Body of pancreas (tissue), 4 donors: ENCODE data around the gene EPN1. TPM values are rescaled to one million over a fixed set of nuclear protein-coding genes. Genes with fewer than 3 reads are reported as not detected.

Experiments used
- ATAC-seq: fragments of 150-250 bp; one replicate; pipeline ENCODE4 v1.9.1; 2016
- DNase-seq, 4 donors: peaks; one replicate each; pipeline ENCODE4 v3.0.0-alpha.2; 2019
- H3K27ac ChIP-seq, 4 donors: fragments of 200-600 bp; sonication (generic); 1 replicate in 3 of 4; 2 replicates in 1 of 4; pipeline versions ENCODE4 v1.5.1 to v1.6.1; 2016 to 2019; ENCODE audit warnings: mild to moderate bottlenecking in 1 of 4, mixed read lengths in 1 of 4, moderate library complexity in 1 of 4
- H3K27me3 ChIP-seq, 2 donors: fragments of 200-600 bp; sonication (generic); one replicate each; pipeline ENCODE4 v1.6.0; 2016; ENCODE audit warnings: mild to moderate bottlenecking in 1 of 2
- H3K36me3 ChIP-seq, 2 donors: fragments of 200-600 bp; sonication (generic); replicated peaks in 1 of 2; 2 replicates each; pipeline ENCODE4 v1.5.1; 2016; ENCODE audit warnings: low read depth in 2 of 2; ENCODE audit not compliant: insufficient read depth in 1 of 2
- H3K4me1 ChIP-seq: fragments of 200-600 bp; sonication (generic); one replicate; pipeline ENCODE4 v1.6.0; 2016
- H3K4me3 ChIP-seq, 2 donors: fragments of 200-600 bp; sonication (generic); 1 replicate in 1 of 2; 2 replicates in 1 of 2; pipeline ENCODE4 v1.5.1; 2016 to 2019
- H3K9me3 ChIP-seq, 3 donors: fragments of 200-600 bp; sonication (generic); 1 replicate in 2 of 3; 2 replicates in 1 of 3; pipeline ENCODE4 v1.5.1; 2016
- POLR2A ChIP-seq, 3 donors: fragments of 450-650 bp; IDR thresholded peaks; one replicate each; pipeline ENCODE4 v1.6.1; 2016; ENCODE audit warnings: antibody characterized with exemption in 3 of 3, mild to moderate bottlenecking in 2 of 3
- WGBS, 2 donors: methylation state at CpG; one replicate each; pipeline ENCODE4 v1.1.5; 2017; 5-methylcytosine and 5-hydroxymethylcytosine counted together
- intact Hi-C: fragments of 100-400 bp; cut with DNase I; formaldehyde crosslinking; loops from one replicate; pipeline ENCODE4 v1.15.1; 2023
- total RNA-seq, 2 donors: library from RNA; depleted of rRNA; stranded (reverse); fragments of >200 nt; gene quantifications; one replicate each; pipeline ENCODE4 v1.1.0, GENCODE V29; 2016
- TF ChIP-seq, protein P1 (sequence below), 7 experiments: fragments of 450-650 bp in 4 of 7; fragments of 200-600 bp in 3 of 7; sonication (generic) in 3 of 7; IDR thresholded peaks; one replicate each; pipeline ENCODE4 v1.5.1; 2016 to 2019; ENCODE audit warnings: antibody characterized with exemption in 7 of 7

Gene EPN1
- total RNA-seq, 2 donors from 2014 or later = 52.1 to 52.4 TPM

GRCh38 chr19:55672418-55672817 is 2.6 kb upstream of the EPN1 start:
- intact Hi-C loops = loop anchor here (10.0 kb wide), 1 partner anchor 1218 kb away; no protein-coding TSS in a partner anchor
- Histone ChIP-seq H3K27ac (no peak overlapping the region), H3K27me3 (no peaks in the 10 kb centered on the region), H3K4me3 (no peak overlapping the region), H3K9me3 (no peaks in the 10 kb centered on the region), H3K4me1 (peaks cover 36% of the 10 kb centered on the region), H3K36me3 (peaks cover 13 to 23% of the 10 kb centered on the region in 2 donors)
- WGBS, 2 donors = 86 to 91% methylated on average over 5 of the region's 5 CpGs
- ATAC-seq = no peak
- no peak for DNase-seq
- no peak for TF ChIP-seq POLR2A (IDR thresholded peaks at IDR 0.05)
- TF ChIP-seq, protein P1, sequence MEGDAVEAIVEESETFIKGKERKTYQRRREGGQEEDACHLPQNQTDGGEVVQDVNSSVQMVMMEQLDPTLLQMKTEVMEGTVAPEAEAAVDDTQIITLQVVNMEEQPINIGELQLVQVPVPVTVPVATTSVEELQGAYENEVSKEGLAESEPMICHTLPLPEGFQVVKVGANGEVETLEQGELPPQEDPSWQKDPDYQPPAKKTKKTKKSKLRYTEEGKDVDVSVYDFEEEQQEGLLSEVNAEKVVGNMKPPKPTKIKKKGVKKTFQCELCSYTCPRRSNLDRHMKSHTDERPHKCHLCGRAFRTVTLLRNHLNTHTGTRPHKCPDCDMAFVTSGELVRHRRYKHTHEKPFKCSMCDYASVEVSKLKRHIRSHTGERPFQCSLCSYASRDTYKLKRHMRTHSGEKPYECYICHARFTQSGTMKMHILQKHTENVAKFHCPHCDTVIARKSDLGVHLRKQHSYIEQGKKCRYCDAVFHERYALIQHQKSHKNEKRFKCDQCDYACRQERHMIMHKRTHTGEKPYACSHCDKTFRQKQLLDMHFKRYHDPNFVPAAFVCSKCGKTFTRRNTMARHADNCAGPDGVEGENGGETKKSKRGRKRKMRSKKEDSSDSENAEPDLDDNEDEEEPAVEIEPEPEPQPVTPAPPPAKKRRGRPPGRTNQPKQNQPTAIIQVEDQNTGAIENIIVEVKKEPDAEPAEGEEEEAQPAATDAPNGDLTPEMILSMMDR (IDR thresholded peaks at IDR 0.05) = no peak

DNA sequence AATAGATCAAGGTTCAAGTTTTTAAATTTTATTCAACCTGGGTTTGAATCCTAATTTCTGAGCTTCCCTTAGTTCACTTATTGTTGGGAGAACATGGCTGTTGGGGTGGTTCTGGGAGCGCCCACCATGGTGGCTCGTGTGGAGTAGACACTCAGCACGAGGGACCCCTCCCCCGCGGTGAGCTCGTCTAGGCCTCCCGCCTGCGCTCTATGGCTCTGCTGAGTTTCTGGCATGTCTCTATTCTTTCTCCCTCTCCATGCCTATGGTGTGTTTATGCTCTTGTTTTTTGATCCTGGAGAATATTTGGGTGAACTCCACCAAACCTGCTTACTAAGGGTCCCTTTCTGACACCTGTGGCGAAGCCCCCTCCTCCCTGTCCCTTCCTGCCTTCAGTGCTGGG is 1.6 kb upstream of the EPN1 start:
- intact Hi-C loops = loop anchor here (10.0 kb wide), 1 partner anchor 1219 kb away; no protein-coding TSS in a partner anchor
- TF ChIP-seq, protein P1 (IDR thresholded peaks at IDR 0.05) = no peak
- TF ChIP-seq POLR2A (IDR thresholded peaks at IDR 0.05) = no peak
- Histone ChIP-seq H3K27me3 (no peaks in the 10 kb centered on the region), H3K9me3 (no peaks in the 10 kb centered on the region), H3K4me1 (peaks cover 38% of the 10 kb centered on the region), H3K36me3 (peaks cover 12 to 23% of the 10 kb centered on the region in 2 donors), H3K4me3 (no peak overlapping the region), H3K27ac (no peak overlapping the region)
- 74 to 78% methylated on average over 9 of the region's 9 CpGs for WGBS, 2 donors
- ATAC-seq (no peak), DNase-seq (no peak)

GRCh38 chr19:55673889-55674288 is 1.1 kb upstream of the EPN1 start:
- intact Hi-C loops = loop anchor here (10.0 kb wide), 1 partner anchor 1219 kb away; no protein-coding TSS in a partner anchor

DNA sequence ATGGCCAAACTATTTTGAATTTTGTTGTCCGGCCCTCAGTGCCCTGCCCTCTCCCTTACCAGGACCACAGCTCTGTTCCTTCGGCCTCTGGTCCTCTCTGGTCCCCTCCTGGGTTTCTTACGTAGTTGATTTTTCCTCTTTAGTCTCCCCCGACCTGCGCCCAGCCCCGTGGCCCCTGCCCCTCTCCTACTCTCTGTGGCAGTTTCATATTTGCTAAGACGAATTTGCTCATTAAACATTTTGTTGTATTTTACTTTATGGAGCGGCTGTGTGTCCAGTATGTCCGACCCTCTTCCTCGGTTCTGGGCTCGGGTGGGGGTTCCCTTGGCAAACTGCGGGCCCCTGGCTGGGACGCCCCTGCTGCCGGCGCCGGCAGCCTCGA is 576 bp upstream of the EPN1 start:
- peaks cover 4 to 22% of the 10 kb centered on the region in 2 donors for H3K36me3 ChIP-seq

More at GRCh38 chr19:55673889-55674288, 1.1 kb upstream of the EPN1 start:
- ATAC-seq (no peak), DNase-seq (no peak)
- Histone ChIP-seq H3K4me1 (peaks cover 42% of the 10 kb centered on the region), H3K27ac (peak overlapping the region in 1 of 4 donors; percentile 80), H3K4me3 (no peak overlapping the region), H3K27me3 (no peaks in the 10 kb centered on the region), H3K36me3 (peaks cover 8 to 22% of the 10 kb centered on the region in 2 donors), H3K9me3 (no peaks in the 10 kb centered on the region)
- 60 to 88% methylated on average over 8 to 15 of the region's 15 CpGs for WGBS, 2 donors
- TF ChIP-seq, protein P1 (IDR thresholded peaks at IDR 0.05) = no peak
- TF ChIP-seq POLR2A (IDR thresholded peaks at IDR 0.05) = no peak

More for the DNA sequence above, 576 bp upstream of the EPN1 start:
- H3K27ac ChIP-seq = peak overlapping the region; percentile 80 to 95 (median 91)
- intact Hi-C loops = loop anchor here (10.0 kb wide), 1 partner anchor 1220 kb away; no protein-coding TSS in a partner anchor
- H3K9me3 ChIP-seq = no peaks in the 10 kb centered on the region
- peak overlapping the region; percentile 35 to 79 for H3K4me3 ChIP-seq
- TF ChIP-seq, protein P1 (IDR thresholded peaks at IDR 0.05) = no peak
- no peak for TF ChIP-seq POLR2A (IDR thresholded peaks at IDR 0.05)
- DNase-seq (no peak), ATAC-seq (no peak)
- H3K27me3 ChIP-seq = no peaks in the 10 kb centered on the region
- H3K4me1 ChIP-seq = peaks cover 48% of the 10 kb centered on the region
- WGBS, 2 donors = 15 to 31% methylated on average over 10 to 17 of the region's 17 CpGs
